ENCODE data around the gene EEPD1.

EEPD1 gene

DNA sequence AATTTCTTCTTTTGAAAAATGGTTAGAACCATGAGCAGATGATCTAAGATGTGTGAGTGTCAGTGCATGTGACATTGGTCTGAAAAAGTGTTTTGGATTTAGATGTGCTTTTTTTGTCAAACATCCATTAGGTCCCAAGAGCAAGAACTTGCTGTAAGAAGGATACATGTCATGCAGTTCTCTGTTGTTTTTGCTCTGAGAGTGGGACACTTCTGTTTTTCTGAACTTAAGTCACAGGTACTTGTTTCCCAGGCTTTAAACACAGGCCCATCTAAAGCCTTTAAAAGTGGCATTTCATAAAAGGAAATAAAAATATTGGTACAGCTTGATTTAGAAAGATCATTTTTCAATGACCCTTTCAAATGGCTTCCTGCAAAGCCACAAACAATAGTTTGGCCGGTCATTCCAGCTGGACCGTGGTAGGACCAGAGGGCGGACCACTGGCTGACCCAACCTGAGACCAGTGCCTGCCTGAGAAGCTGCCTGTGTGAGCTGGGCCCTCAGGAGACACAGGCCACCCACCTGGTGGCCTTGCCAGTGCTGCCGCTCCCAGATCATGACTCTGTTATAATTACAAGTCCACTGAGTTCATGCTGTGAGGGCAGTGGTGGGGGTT, 92.7 kb downstream of the EEPD1 start:
- no peak for DNase-seq

DNA sequence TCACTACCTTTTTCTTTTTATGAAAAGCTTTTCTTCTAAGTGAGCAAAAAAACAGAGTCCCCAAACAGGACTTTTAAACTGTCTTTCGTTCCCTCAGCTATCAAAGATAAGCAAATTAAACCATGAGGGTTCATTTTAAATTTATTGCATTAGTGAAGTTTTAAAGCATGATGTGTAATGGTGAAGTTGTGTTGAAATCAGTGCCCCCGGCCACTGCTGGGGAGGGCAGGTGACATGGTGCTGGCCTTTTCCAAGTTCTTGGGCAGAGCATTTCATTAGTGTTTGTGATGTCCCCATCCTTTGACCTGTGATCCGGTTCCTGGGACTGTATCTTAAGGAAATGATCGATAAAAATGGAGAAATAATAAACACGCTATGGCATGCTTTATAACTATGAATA, 96.0 kb downstream of the EEPD1 start:
- no peak for DNase-seq

DNA sequence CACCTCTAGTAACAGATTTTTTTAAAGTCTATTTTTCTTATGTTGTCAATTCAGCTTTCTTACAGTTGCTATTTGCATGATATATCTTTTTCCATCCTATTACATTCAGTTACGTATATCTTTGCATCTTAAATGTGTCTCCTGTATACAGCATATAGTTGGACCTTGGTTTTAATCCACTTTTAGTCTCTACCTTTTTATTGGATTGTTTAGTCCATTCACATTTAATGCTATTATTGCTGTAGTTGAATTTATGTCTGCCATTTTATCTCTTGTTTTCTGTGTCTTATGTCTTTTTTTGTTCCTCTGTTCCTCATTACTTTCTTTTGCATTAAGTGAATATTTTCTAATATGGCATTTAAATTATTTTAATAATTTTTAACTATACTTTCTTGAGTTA, 100.6 kb downstream of the EEPD1 start:
- no peak for DNase-seq

DNA sequence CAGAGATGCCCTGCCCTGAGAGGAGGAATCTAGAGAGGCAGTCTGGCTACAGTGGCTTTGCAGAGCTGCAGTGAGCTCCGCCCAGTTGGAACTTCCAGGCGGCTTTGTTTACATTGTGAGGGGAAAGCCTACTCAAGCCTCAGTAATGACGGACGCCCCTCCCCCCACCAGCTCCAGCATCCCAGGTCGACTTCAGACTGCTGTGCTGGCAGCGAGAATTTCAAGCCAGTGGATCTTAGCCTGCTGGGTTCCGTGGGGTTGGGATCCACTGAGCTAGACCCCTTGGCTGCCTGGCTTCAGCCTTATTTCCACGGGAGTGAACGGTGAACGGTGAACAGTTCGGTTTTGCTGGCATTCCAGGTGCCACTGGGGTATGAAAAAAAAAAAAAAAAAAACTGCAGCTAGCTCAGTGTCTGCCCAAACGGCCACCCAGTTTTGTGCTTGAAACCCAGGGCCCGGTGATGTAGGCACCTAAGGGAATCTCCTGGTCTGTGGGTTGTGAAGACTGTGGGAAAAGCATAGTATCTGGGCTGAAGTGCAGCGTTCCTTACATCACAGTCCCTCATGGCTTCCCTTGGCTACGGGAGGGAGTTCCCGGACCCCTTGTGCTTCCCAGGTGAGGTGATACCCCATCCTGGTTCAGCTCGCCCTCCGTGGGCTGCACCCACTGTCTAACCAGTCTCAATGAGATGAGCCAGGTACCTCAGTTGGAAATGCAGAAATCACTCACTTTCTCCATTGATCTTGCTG, 105.6 kb downstream of the EEPD1 start:
- peak in 34 of 56 donors; percentile 16 to 69 (median 42) for DNase-seq

DNA sequence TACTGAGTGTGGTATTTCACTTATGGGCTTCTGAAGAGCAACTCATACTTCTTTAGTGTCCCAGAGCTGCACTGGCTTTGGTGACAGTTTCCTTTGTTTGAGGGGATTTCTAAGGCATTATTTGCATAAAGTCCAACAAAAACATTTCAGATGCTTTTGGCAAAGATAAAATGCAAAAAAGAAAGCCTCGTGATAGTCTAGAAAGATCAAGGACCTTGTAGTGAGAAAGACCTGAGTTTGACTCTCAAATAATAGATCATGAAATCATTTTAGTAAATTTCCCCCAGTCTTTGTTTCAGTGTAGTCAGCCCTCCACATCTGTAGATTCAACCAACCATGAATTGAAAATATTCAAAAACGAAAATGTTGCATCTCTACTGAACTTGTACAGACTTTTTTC, 107.4 kb downstream of the EEPD1 start:
- no peak for DNase-seq

DNA sequence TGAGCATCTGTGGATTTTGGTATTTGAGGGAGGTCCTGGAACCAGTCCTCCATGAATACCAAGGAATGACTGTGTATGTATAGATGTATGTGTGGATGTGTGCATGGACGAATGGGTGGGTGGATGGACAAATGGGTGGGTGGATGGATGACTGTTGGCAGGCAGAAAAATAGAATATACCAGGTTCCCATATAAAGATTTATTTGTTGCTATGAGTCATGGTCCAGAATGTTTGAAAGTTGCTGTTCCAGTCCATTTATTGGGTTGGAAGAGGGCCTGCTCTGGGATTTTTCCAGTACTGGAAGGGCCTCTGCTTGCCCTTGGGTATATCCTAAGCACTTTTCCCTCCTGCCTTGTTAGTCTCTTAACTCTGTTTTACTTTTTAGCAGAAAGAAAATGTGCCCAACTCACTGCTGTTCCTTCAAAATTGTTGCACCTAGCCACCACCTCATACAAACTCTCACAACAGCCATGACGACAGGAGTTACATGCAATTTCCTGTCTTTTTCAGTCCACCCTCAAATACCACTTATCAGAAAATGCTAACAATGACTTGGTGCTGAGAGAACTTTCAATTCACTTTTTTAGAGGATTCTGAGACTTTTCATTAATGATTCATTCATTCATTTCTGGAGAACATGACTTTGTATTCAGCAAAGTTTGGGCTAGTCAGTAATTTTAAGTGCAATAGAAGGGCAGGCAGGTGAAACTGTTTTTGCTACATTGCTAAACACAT, 108.1 kb downstream of the EEPD1 start:
- DNase-seq, result no peak

DNA sequence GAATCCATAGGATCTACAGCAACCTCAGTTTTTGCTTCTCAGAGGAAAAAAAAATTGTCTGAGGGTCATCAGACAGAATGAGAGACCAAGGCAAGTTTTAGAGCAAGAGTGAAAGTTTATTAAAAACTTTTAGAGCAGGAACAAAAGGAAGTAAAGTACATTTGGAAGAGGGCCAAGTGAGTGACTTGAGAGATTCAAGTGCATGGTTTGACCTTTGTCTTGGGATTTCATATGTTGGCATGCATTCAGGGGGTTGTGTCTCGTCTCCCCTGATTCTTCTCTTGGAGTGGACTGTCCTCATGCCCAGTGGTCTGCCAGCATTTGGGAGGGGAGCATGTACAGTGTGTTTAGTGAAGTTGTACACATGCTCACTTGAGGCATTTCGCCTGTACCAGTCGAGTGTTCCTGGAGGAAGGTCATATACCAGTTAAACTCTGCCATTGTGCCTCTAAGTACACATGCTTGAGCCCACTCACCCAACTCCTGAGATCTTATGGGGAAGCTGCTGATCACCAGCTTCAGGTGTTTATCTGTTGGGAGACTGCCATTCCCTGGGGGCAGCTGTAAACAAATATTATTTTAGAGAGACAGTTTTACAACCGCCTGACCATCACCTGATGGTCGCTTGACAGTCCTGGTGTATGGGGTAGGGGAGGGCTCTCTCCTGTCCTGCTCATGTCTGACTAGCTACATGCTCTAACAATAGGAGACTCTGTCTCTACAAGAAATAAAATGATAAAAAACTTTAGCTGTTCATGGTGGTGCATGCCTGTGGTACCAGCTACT, 109.4 kb downstream of the EEPD1 start:
- no peak for DNase-seq

DNA sequence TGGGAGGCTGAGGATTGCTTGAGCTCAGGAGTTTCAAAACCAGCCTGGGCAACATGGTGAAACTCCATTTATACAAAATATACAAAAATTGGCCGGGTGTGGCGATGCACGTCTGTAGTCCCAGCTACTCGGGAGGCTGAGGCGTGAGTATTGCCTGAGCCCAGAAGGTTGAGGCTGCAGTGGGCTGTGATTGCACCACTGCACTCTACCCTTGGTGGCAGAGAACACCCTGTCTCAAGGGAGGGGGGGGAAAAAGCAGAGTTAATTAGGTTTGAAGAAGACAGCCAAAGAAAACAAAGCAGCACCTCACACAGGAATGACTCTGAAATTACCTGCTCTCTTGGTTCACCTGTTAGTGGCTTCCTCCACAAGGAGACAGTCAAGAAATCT, 110.0 kb downstream of the EEPD1 start:
- DNase-seq, result no peak

DNA sequence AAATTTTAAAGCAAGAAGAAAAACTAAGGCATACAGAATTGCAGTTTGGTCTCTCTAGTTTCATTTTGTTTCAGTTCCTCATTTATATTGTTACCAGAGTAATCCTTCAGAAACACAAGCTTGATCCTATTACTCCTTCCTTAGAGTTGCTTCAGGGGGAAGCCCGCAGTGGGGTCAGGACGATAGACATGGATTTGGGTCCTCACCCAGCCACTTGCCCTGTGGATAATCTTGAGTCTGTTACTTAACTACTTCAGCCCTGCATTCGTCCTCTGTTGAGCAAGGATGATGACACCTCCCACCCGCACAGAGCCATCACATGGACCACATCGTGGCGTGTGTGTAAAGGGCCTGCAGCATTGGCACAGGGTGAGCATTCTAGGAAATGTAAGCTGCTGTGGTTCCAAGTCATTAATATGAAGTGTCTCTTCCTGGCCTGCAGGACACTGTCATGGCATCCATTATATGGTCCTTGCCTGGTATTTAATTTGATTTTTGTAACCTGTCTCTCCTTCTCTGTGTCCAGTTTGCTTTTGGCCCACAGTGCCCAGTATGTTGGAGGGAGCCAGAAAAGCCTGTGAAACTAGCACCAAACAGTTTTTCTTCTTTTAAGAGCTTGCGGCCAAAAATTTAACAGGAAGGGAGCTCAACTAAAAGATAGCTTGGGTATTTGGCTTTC, 111.2 kb downstream of the EEPD1 start:
- peak in 4 of 56 donors; percentile 22 to 31 (median 26) for DNase-seq

DNA sequence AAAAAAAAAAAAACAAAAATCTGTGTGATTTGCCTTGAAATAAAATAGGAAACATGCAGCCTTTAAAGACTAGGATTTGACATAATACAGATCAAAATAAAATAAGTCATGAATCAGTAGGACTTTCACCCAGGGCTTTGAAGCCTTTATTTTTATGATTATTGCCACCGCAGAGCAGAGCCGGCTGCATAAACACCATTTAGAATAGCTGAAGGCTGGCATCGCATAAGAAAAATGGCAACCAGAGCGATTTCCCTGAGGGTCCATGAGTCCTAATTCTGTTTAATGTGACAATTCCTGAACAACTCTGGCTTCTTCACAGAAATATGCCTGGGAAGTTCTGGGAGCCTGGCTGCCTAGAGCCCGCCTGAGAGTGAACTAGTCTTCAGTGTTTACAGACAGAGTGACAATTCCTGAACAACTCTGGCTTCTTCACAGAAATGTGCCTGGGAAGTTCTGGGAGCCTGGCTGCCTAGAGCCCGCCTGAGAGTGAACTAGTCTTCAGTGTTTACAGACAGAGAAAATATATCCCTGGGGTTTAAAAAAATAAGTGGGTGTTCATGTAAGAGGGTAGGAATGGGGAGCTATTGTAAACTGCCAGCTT, 112.0 kb downstream of the EEPD1 start:
- DNase-seq, result no peak

DNA sequence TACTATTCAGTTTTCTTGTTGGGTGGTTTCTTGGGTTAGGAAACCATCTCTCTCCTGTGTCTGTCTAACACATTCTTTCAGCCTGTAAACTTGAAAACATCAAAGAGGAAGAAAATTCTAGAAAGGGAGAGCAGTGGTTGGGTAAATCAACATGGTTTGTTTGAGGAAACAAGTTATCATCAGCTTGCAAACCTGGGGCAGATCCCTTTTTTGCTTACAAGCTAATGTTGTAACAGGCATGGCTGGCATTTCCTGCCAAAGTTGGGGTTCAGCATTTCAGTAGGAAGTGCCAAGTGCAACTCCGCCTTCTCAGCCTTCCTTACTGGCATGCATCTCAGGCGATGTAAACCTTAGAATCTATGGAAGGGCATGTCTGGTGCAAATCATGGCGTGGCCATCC, 112.6 kb downstream of the EEPD1 start:
- peak in 1 of 56 donors; percentile 20 for DNase-seq

DNA sequence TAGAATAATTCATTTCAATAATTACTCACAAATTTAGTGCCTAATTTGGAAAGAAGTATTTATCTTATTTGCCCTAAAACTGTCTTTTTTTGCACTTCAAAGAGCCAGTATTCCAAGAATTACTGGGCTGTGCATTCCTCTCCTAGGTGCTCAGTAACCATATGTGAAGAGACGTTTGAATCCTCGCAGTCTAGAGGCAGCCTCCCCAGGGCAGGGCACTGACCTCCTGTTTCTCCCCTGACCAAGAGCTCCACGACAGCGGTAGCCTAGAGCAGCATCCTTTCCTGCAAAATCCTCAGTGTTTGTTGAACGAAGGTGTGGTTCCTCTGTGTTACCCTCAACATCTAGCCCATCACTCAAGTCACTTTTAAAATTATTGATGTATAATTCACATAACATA, 113.1 kb downstream of the EEPD1 start:
- no peak for DNase-seq

DNA sequence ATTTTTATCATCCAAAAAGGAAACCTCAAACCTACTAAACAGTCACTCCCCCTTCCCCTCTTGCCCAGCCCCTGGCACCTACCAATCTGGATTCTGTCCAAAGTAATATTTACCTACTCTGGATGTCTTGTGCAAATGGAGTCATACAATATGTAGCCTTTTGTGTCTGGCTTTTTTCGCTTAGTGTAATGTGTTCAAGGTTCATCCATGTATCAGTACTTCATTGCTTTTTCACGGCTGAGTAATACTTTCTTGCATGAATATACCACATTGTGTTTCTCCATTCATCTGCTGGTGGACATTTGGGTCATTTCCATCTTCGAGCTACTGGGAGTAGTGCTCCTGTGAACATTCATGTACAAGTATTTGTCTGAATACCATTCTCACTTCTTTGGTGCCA, 113.6 kb downstream of the EEPD1 start:
- no peak for DNase-seq

DNA sequence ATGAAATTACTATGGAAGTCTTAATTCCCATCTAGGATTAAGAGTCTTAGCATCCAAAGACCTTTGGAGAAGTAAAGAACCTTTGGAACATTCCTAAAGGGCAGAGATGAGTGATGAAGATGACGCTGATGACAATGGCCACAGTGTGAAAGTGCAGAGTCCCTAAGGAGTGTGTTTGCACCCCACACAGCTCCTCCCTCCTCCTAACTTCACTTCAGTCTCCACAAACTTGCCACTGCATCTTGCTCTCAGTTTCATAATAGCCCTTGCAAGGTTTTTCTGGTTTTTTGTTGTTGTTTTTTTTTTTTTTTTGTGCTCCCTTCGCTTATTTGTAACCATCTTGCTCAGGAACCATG, 119.1 kb downstream of the EEPD1 start:
- DNase-seq, result no peak

DNA sequence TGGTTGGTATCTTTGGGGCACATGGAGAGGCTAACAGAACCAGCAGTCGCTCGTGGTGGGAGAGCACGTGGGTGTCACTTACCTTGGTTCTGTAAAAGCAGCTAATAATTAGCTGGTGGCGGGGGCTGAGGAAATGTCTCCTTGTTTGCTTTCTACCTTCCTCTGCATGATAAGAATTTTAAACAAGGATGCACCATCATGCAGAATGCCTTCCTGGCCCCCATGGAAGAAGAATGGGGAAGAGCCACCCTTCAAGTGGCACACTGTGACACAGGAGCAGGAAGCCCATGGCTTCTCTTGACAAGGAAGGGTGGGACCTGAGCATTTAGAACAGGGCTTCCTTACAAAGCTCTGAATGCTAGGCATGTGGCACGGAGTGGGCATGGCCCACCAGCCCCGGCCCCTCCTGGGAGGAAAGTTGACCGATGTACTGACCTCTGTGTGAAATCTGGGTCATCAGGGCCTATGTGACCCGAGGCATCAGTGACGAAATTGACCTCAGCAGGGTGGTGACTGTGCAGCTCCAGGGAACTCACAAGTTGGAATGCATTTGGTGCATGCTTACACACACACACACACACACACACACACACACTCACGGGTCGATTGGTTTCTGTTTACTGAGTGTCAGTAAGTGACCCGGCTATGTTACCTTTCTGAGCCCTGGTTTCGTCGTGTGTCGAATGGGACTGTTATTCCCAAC, 119.7 kb downstream of the EEPD1 start:
- no peak for DNase-seq

DNA sequence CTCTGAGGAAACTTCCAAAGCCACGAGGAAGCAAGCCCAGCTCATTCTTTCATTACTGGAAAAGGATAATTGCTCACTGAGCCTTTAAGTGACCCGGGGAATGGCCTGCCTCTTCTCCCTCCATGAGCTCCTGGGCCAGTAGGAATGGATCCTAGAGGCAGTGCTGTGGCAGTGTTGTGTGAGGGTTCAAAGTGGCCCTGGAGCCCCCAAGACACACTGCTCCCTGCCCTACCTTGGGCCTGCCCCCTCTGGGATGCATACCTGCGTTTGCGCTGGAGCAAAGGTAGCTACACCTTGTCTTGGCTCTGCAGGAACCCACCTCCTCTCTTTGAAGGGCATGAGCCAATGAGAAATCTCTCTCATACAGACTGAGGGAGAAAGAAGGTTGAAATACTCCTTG, 120.8 kb downstream of the EEPD1 start:
- DNase-seq, result no peak

DNA sequence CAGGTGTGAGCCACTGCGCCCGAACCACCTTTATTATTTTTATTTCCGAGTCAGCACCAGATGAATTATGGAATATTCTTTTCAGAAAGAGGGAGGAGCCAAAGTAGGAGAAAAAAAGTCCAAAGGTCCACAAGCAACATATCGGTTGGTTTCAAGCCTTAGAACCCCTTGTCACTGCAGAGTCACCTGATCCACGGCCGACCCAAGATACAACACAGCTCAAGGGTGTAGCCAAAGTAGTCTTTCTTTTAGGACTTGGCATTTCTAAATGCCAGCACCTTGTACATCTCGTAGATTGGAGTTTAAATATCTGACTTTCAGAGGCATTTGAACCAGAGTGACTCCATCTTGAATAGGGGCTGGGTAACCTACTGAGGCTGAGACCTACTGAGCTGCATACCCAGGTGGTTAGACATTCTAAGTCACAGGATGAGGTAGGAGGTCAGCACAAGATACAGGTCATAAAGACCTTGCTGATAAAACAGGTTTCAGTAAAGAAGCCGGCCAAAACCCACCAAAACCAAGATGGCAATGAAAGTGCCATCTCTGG, 122.8 kb downstream of the EEPD1 start:
- no peak for DNase-seq

DNA sequence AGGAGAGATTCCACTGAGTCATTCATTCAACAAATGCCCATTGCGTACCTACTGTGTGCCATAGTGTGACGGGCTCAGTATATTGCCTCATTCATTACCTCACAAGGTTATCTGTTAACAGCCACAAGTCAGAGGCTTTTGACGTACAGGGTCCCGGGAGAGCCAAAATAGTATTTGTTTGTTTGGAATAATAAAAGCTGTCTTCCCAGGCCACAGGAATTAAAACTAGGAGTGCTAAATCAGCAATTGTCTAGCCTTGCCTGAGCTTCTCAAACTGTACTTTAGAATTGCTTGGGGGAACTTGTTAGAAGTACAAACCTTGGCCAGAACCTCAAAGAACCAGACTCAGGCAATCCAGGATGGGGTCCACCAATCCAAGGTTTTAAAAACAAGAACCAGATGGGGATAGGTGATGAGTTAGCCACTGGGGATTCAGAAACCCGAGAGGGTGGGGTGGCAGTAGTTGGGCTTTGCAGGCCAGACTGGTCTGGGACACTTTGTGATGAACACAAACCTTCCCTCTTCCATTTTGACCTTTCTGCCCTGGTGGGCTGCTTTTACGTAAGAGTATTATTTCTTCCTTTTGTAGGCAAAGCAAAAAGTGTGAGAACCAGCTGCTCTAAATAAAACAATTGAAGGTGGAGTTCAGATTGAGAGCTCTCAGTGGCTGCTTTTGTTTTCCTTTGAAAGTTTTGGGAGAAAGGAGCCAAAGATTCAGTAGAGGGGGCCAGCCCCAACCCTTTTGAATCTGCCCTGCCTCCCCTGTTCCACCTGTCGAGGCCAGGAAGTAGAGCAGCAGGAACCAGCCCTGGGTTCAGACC, 123.6 kb downstream of the EEPD1 start:
- DNase-seq, result no peak

DNA sequence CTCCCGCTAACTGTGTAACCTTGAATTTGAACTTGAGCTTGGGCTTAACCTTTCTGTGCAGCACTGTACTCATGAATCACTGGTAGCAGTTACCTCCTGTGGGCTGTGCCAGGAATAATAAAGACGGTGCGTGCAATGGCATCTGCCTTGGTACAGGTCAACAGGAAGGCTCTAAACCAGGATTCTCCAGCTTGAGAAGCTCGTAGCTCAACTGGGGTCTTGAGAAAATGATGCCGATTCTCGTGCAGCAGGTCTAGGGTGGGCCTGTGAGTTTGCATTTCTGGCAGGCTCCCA, 124.1 kb downstream of the EEPD1 start:
- no peak for DNase-seq
